Brain pericyte (primary cell): ENCODE results near the gene GBGT1.
"Not testable (repeated sequence)": the region's sequence is repeated elsewhere in the genome, so short reads cannot be mapped to it uniquely, and the experiment has no call there.

ENCODE experiments used
- DNase-seq: peaks from one replicate; pipeline ENCODE4 v3.0.0-alpha.2; 2012; ENCODE audit warnings: low read depth, low spot score

The GBGT1 gene

DNA sequence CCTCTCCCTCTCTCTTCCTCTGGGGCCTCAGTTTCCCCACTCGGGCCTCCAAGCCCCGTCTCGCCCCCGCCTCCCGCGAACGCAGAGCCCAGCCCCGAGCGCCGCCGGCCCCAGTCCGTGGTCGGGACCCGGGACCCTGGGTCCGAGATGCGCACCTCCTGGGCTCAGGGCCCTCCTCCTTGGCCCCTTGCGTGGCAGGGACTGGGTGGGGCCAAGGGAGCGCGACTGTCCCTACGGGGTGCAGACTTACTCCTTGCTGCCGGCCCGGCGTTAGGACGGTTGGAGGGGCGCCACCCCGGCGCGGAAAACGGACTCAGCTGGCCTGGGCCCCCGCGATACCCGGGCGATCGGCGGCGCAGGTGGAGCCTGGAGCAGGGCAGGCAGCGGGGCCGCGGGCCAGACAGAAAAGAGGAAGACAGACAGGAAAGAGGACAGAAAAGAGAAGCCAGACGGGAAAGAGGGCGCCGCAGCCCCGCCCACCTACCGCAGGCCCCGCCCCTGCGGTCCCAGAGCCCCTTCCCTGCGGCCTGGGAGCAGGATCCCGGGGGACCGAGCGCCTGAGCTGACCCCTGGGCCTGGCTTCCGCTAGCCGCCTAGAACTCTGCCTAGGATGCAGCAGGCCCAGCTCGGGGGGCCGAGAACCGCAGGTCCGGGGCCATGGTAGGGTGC, at the start of gene GBGT1:
Gene GBGT1, minus strand, starts transcription at position 411 of the 669 bp plus-strand sequence. CDS start 1,502 bp downstream, outside the sequence.
- DNase-seq, result no peak

DNA sequence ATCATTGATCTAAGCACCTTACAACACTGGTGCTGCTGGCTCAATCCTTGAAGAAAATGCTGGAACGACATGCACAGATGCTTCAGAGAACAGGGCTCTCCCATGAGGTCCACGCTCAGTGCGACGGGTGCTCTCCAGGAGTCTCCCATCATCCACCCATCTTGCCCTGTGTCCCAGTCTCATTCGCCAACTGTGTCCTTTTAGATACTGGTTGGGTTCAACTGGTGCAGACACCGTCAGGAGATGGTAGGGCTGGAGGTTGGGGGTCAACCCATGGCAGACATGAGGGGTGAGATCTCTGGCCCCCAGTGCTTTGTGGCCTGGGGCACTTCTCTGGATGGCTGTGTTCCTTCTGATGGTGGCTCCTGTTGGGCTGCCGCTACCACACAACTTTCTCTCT, 46.9 kb upstream of the GBGT1 start:
- DNase-seq, result no peak

DNA sequence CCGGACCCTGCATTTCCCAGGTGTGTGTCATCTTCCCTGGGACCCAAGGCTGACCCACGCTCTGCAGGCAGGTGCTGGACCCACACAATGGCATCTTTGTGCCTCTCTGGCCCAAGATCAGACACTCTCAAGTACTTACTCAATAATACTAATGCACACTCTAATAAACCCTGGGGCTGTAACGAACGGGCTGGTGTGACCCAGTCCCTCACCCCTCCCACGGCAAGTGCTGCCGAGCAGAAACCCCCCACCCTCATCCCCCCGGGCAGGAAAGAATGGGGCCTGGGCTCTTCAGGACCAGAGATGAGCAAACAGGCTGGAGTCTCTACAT, 46.5 kb upstream of the GBGT1 start:
- no peak for DNase-seq

DNA sequence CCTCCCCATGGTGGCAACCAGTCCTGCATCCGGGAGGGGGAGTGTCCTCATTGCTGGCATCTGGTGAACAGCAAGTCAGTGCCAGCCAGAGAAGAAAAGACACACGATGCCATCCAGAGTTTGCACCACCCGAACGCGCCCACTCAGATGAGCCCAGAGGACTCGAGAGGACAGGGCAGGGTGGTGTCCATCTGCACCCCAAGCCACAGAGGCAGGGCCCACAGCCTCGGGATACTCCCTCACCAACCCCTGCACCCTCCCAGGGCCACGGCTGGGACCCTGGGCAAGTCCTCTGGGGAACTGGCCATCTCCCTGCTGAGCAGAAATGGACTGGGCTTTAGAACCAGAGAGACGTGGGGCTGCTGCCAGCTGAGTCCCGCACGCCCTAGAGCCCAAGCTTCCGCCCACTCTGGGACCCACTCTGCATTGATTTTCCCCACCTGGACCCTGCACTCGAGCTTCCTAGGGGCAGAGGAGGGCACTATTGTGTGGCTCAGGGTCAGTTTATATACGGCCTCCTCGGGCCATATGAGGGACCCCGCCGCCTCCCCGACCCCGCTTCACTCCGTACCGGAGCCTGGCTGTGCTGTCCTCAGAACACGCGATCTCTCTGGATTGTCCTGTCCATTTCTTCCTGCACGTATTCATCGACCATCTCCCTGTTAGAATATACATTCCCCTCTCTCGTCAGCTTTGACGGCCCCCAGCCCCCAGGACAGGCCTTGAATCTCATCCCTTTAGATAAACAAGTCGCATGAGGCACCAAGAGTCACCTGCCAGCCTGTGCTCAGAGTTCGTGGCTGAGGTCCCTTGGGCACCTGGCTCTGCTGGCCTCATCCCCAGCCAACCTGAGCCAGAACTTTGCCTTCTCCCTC, 45.9 kb upstream of the GBGT1 start:
- not testable (repeated sequence) for DNase-seq

DNA sequence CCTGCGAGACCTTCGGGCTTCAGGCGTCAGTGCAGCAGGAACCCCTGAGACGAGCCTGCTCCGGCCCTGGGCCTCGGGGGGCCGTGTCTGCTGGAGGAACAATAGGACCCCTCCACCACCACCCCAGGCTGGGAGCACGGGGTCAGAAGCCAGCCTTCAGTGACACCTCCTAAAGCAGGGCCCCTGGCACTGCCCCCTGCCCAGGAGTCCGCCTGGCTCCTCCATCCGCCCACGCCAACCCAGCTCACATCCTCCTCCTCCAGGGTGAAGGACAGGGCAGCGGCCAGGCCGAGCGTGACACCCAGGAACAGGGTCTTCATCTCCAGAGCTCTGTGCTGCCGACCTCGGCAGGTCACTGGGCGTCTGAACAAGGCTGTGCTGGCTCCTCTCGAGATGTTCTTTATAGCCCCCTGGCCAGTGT, 45.2 kb upstream of the GBGT1 start, which contains the start of gene OBP2B:
Gene OBP2B, minus strand, starts transcription at position 371 of the 421 bp plus-strand sequence. Its CDS starts 51 bp downstream, at position 320.
- not testable (repeated sequence) for DNase-seq

DNA sequence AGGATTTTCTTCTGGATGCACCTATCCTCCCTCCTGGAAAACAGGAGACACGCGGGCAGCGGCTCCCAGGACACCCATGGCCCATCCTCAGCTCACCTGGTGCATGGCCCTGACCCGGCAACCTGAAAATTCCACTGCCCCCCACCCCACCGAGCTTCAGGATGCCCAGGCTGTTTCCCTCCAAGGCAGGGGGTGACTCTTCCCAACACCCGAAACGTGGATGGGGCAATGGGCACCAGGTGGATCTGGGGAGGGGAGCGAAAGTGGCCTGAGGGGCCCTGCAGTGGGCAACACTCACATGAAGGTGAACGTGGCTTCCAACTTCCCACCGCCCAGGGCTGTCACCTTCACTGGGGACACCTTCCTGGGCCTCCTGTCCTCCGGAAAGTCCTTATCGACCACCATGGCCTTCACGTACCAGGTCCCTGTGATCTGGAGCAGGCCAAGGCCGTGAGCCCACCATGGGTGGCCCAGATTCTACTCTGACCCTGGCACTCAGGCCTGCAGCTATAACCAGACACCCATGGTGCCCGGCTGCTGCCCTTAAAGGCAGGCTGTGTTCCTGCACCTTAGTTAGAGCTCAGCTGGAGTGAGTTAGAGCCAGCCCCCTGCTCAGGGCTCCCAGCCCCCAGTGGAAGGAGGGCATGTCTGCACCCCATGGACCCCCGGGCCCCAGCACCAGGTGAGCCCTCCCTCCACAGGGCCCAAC, 44.6 kb upstream of the GBGT1 start:
- not testable (repeated sequence) for DNase-seq

DNA sequence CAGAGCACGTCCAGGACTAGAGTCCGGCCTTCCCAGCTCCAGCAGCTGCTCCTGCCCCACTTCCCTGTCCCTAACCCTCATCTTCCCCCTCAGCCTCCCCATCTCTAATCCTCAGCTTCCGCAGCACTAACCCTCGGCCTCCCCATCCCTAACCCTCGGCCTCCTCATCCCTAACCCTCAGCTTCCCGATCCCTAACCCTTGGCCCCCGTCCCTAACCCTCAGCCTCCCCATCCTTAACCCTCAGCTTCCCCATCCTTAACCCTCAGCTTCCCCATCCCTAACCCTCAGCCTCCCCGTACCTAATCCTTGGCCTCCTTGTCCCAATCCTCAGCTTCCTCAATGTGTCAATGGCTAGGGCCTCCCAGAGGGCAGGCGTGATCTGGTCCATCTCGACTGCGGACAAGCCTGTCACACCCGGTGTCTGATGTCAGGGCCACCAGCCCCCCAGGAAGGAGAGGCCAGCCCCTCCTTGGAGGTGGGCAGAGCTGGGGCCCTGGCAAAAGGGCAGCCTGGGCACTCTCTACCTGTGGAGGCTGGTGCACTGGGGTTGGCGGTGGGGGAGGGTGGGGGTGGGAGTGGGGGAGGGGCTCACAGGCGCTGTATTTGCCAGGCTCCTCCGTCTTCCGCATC, 43.9 kb upstream of the GBGT1 start:
- no peak for DNase-seq

DNA sequence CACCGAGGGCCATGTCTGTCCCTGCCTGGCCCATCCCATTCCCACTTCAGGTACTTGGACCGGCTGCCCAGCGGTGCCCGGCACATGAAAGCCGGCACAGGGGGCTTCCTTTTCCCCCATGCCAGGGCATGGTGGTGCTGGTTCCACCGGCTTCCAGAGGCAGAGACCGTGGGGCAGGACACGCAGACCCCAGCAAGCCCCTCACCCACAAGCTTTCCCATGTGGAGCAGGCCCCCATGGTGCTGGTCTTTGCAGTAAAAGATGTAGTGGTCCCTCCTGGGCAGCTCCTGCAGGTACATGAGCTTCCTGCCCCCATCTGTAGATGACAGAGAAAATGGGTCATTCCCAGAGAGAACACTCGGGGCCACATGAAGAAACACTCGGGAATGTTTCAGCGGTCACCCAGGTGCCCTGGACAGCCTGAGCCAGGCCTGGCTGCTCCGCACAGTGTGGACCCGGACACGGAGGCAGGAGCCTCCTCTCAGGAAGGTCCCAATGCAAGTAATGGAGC, 43.4 kb upstream of the GBGT1 start:
- DNase-seq, result no peak

DNA sequence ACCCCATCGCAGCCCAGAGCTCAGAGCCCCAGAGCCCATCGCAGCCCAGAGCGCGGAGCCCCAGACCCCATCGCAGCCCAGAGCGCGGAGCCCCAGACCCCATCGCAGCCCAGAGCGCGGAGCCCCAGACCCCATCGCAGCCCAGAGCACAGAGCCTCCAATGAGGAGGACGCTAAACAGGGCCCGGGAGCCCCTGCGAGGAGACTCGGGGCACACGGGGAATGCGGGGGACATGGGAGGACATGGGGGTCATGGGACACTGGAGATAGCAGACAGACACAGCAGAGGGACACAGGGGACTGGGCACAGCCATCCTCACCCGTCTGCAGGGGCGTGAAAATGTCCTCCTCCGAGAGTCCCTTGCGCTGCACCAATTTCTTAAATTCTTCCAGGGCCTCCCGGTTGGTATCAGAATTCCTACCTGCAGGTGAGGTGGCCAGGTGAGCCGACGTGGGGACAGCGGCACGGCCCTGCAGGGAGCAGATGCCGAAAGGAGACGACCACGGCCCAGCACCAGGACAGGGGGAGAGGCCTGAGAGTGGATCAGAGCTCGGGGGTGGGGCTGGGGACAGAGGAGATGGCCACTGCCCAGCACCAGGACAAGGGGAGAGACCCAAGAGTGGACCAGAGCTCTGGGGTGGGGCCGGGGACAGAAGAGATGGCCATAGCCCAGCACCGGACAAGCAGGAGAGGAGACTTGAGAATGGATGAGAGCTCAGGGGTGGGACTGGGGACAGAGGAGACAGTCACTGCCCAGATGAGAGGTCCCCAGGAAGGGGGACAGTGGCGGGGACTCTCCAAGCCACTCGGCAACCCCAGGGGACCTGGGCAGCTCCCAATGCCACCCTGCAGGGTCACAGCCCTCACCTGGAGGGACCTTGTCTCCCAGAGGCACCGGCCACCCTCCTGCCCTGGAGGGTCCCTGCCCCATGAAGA, 42.5 kb upstream of the GBGT1 start:
- no peak for DNase-seq

DNA sequence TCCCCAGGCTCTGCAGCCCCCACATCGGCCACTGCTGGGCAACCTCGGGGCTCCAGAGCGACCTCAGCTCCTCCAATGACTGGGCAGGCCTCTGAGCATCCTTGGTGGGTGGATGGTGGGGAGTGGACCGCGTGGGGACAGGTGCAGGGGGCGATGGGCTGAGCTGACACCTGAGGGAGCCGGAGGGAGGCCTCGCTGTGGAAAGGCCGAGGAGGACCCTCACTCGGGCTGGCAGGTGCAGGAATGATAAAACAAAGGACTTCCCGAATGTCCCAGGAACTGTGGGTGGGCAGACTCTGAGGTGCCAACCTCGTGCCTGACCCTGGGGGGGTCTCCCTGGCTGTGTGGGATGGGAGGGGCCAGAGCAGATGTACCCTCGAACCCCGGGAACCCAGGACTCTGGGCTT, 41.8 kb upstream of the GBGT1 start:
- DNase-seq, result not testable (repeated sequence)

DNA sequence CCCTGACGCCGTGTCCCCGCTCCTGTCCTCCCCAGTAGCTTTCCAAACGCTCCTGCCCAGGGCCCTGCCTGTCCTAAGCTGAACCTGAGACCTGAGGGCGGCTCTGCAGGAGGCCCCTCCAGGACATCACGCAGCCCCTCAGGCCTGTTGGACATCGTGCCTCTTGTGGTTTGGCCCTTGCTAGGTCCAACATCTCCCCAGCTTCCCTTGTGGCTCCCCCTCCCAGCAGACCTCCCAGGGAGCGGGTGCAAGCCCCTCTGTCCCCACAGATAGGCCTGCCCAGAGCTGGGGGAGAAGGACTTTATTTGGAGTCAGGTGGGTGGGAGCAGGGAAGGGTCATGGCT, 41.3 kb upstream of the GBGT1 start:
- no peak for DNase-seq

DNA sequence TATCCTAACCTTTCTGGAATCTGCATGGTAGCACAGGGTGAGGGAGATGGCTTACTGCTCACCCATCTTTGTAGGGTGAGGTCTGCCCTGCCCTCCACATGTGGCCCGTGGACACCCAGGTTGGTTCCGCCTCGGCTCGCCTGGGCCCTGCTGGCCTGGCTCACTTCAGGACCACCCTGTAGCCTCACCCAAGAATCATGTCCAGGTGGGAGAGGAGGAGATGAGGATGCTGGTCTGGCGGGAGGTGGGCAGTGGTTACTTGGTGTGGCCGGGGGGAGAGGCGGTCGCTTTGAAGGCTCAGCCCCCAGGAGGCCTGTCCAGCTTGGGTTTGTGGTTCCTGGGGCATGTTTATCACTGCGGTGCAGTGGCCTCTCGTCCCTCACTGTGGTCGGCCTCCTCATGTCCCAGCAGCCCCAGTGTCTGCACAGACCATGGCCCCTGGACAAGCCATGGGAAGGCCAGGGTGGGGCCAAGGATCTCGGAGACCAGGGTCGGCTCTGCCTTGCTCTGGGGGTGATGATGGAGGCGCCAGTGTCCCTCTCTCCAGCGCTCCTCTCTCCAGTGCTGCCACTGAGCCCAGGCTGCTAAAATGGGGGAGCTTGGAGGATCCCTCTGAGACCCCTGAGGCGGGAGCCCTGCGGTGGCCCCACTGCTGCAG, 40.8 kb upstream of the GBGT1 start:
- DNase-seq, result no peak

DNA sequence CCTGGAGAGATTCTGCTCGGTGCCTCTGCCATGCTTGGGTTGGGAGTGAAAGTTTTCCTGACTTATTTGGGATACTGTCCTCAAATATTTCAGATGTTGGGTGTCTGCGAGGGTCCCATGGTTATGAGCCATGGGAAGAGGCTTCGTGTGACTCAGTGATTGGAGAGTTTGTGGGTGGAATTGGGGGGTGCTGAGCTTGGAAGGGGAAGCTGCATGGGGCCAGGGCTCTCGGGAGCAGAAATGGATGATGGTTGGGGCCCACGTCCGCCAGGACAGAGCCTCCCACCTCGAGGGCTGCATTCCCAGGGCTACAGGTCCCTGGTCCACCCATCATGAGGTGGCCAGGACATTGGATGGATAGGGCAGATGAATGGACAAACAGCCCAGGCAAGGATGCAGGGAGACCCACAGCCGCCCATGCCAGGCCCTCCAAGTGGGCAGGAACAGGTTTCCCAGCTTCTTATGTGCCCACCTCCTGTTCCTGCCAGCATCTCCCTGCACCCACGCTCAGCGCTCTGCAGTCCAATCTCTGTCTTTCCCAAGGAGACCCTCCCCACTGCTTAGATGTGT, 39.9 kb upstream of the GBGT1 start:
- DNase-seq, result no peak

DNA sequence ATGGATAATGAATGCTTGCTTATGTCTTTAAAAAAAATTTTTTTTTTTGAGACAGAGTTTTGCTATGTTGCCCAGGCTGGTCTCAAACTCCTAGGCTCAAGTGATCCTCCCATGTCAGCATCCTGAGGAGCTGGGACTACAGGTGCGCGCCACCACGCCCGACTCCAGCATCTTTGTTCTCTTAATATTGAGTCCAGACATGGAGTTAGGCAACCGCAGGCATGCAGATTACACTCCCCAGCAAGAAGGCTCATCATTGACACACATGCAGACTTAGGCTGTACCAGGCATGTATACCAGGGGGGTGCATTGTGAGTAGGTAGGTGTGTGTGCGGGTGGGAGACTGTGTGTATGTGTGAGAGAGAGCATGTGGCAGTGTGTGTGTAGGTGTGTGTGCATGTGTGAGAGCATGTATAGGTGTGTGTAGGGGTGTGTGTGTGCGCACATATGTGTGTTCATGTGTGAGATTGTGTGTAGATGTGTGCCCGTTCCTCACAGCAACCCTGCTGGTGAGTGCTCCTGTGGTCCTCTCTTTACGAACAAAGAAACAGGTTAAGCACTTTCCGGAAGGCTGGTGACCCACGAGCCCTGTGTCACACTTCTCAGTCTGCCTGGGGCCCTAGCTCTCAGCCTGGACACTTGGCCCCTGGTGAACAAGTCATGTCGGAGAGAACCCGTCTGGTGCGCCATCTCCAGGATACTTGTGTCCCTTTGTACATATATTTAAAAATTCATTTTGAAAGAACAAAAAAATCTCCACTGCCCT, 39.2 kb upstream of the GBGT1 start:
- DNase-seq, result no peak

DNA sequence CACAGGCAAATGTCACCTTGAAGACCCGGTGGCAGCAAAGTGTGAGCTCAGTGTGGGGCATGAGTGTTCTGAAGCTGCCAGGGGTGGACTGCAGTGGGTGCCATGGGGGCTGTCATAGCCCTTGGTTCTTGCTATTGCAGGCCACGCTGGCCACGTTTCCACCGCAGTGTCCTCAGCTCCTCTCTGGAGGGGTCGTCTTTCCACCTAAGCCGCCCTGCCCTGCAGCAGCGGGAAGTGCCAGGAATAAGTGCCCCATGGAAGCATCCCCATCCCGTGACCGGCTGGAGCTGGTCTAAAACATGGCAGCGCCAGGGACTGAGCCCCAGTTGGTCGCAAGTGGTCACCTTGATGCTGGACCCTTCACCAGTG, 38.4 kb upstream of the GBGT1 start:
- no peak for DNase-seq

DNA sequence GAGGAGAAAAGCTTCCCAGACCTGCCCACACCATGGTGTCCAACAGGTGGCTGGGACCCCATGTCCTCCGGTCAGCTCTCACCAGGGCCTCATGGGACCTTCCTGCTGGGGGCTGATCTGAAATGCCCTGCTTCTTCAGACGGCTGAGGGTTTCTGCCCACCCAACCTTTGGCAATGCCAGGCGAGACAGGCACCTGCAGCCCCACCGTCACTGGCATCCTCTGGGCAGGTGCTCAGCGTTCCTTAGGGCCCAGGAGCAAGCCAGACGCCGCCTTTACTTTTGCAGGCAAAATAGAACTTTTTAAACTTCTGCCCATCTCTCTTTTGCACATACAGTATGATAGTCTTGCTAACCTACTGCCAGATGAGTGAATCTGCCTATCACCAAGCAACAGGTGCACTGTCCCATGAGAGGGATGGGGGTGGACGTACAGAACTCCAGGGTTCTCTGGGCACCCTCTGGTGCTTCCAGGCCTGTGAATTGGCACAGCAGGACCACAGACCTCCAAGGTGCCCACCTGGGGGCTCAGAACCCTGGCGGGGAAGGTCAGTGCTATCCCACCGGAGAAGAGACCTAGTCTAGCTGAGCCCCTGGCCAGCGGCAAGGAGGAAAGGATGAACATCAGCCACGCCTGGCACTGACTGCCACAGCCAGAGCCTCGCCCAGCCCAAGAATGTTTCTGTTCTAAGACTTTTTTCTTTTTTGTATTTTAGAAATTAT, 37.9 kb upstream of the GBGT1 start:
- no peak for DNase-seq

DNA sequence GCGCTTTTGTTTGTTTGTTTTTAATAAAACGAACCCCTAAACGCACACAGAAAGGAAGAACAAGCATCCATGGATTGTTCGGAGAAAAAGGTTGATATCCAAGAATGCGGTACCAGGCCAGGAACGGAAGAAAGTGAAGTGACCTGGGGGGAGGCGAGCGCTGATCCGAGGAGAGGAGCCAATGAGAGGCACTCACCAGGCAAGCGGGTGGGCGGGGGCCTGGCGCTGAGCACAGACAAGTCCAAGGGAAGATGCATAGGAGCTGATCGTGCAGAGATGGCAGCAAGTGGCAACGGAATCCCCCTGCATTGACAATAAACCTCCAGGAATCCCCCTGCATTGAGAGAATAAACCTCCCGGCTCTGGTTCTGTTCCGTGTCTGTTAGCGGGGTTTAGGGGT, 36.9 kb upstream of the GBGT1 start:
- DNase-seq, result no peak

DNA sequence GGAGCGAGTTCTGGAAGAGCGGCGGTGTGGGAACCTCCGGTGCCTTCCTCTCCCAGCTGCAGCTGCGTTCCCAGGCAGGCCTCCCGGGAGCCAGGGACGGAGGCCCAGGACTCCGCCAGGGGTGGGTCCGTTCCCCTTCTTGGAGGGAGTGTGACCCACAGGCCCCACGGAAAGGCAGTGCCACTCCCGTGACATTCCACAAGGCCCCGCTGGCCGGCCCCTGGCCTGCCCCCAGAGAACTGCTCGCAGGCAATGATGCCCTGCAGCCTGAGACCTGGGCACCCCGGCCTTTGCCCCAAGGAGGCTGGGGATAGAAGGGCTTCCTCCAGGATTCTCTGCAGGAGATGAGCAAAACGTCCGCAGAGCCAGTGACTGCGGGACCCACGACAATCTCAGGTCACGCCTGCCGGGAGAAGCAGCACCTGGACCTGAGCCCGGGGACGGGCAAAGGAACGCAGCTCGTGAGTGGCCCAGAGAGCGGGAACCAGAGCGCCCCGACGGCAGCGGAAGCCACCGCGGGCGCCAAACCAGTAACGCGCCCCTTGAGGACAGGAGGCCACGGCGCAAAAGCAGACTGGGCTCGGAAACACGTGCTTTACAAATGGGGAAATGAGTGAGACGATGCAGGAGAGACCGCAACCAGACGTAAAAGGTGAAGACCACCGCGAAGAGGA, 36.1 kb upstream of the GBGT1 start:
- no peak for DNase-seq
